HT1080 (cell line): ENCODE results near the gene PGGHG. TPM values are rescaled to one million over a fixed set of nuclear protein-coding genes. Genes with fewer than 3 reads are reported as not detected.

Experiments used
- small RNA-seq: library from RNA; depleted of rRNA; stranded (forward); fragments of <200 nt; gene quantifications from one replicate; pipeline ENCODE3, GENCODE V24; 2014
- total RNA-seq: library from RNA; depleted of rRNA; stranded (reverse); fragments of >200 nt; shearing (Covaris generic); gene quantifications from 2 replicates; pipeline ENCODE4 v1.2.3, GENCODE V29; 2014; rRNA removed

Gene PGGHG
- total RNA-seq, 1 experiment from 2014 or later: 8.0 TPM

Small RNA genes lying within 50 kb of the gene (small RNA-seq; reads per million reads assigned to genes)
- not detected for gene AC136475.6

Other genes with a start within 250 kb of the PGGHG start
- not detected in 2 replicates for gene SCGB1C1, start 96.0 kb upstream of the PGGHG start, total RNA-seq
- gene BET1L, start 81.7 kb upstream of the PGGHG start, total RNA-seq: 12.3 and 15.2 TPM in 2 replicates
- gene RIC8A, start 81.4 kb upstream of the PGGHG start, total RNA-seq: 205 and 220 TPM in 2 replicates
- 10.0 and 10.4 TPM in 2 replicates for gene SIRT3, start 52.8 kb upstream of the PGGHG start, total RNA-seq
- gene PSMD13, start 52.1 kb upstream of the PGGHG start, total RNA-seq: 403 and 416 TPM in 2 replicates
- gene NLRP6, start 10.7 kb upstream of the PGGHG start, total RNA-seq: not detected in 2 replicates
- not detected in 2 replicates for gene IFITM5, start 10.4 kb downstream of the PGGHG start, total RNA-seq
- 38.4 and 96.0 TPM in 2 replicates for gene IFITM2, start 18.7 kb downstream of the PGGHG start, total RNA-seq
- gene IFITM1, start 24.9 kb downstream of the PGGHG start, total RNA-seq: 4.6 and 5.4 TPM in 2 replicates
- gene IFITM3, start 31.7 kb downstream of the PGGHG start, total RNA-seq: 67.9 and 180 TPM in 2 replicates
- gene B4GALNT4, start 80.4 kb downstream of the PGGHG start, total RNA-seq: 3.0 and 8.1 TPM in 2 replicates
- gene PKP3, start 105.1 kb downstream of the PGGHG start, total RNA-seq: 12.0 and 13.1 TPM in 2 replicates
- gene SIGIRR, start 125.9 kb downstream of the PGGHG start, total RNA-seq: 17.1 and 20.9 TPM in 2 replicates
- gene ANO9, start 152.9 kb downstream of the PGGHG start, total RNA-seq: not detected in 2 replicates
- gene PTDSS2, start 161.2 kb downstream of the PGGHG start, total RNA-seq: 24.7 and 29.7 TPM in 2 replicates
- gene RNH1, start 218.1 kb downstream of the PGGHG start, total RNA-seq: 218 and 240 TPM in 2 replicates
- gene HRAS, start 246.4 kb downstream of the PGGHG start, total RNA-seq: 89.6 and 93.9 TPM in 2 replicates
- gene LRRC56, start 248.4 kb downstream of the PGGHG start, total RNA-seq: not detected in 2 replicates